Naive thymus-derived CD4-positive, alpha-beta T cell (primary cell): ENCODE data around the gene OSBP2. TPM values are rescaled to one million over a fixed set of nuclear protein-coding genes. Genes with fewer than 3 reads are reported as not detected.

ENCODE experiments used
- ATAC-seq: fragments of 150-1000 bp; cut with Tn5 transposase; 2 replicates; pipeline ENCODE4 v1.10.0; 2021; ENCODE audit warnings: mild to moderate bottlenecking, moderate library complexity
- CTCF ChIA-PET: fragments of 350-600 bp; sonication (Branson Sonifier 250); formaldehyde crosslinking; loops from one replicate; lab custom pipeline; 2021; ENCODE audit warnings: antibody characterized with exemption; lab: Charles Lee
- POLR2A ChIA-PET: fragments of 350-600 bp; sonication (Branson Sonifier 250); formaldehyde crosslinking; loops from one replicate; lab custom pipeline; 2021; ENCODE audit warnings: antibody characterized with exemption, inconsistent platforms; lab: Charles Lee
- DNase-seq, 9 donors: peaks; one replicate each; pipeline versions ENCODE4 v3.0.0 to v3.0.0-alpha.2; 2020 to 2022; ENCODE audit warnings: mixed read lengths in 1 of 9
- H3K27ac ChIP-seq: one replicate; pipeline ENCODE4 v1.7.0; 2013; ENCODE audit warnings: mild to moderate bottlenecking, low read depth, low read length, moderate library complexity
- H3K27me3 ChIP-seq, 2 donors: one replicate each; pipeline ENCODE4 v1.7.0; 2013; ENCODE audit warnings: low read length in 2 of 2, mild to moderate bottlenecking in 2 of 2, moderate library complexity in 2 of 2; ENCODE audit not compliant: control insufficient read depth in 2 of 2, insufficient read depth in 2 of 2
- H3K36me3 ChIP-seq, 3 experiments: 1 replicate in 2 of 3; 2 replicates in 1 of 3; pipeline ENCODE4 v1.7.0; 2013; ENCODE audit warnings: low read length in 3 of 3, mild to moderate bottlenecking in 3 of 3, moderate library complexity in 1 of 3; ENCODE audit not compliant: insufficient read depth in 3 of 3, control insufficient read depth in 2 of 3
- H3K4me1 ChIP-seq, 2 donors: one replicate each; pipeline ENCODE4 v1.7.0; 2013; ENCODE audit warnings: low read length in 2 of 2, mild to moderate bottlenecking in 2 of 2, moderate library complexity in 1 of 2; ENCODE audit not compliant: control insufficient read depth in 2 of 2, insufficient read depth in 2 of 2
- H3K4me3 ChIP-seq: 2 replicates; pipeline ENCODE4 v1.7.0; 2013; ENCODE audit warnings: mild to moderate bottlenecking, low read length
- H3K9me3 ChIP-seq, 3 experiments: 1 replicate in 2 of 3; 2 replicates in 1 of 3; pipeline ENCODE4 v1.7.0; 2013; ENCODE audit warnings: low read length in 3 of 3; ENCODE audit not compliant: control insufficient read depth in 2 of 3
- H3K27ac Mint-ChIP-seq, 9 donors: one replicate each; pipeline ENCODE4 v1.8.0; 2020 to 2022; ENCODE audit warnings: mixed read lengths in 9 of 9, mild to moderate bottlenecking in 8 of 9, moderate library complexity in 5 of 9, inconsistent platforms in 2 of 9
- H3K27me3 Mint-ChIP-seq, 5 donors: one replicate each; pipeline ENCODE4 v1.8.0; 2021 to 2022; ENCODE audit warnings: mixed read lengths in 5 of 5, mild to moderate bottlenecking in 1 of 5
- H3K36me3 Mint-ChIP-seq, 5 donors: one replicate each; pipeline ENCODE4 v1.8.0; 2020 to 2022; ENCODE audit warnings: mixed read lengths in 5 of 5, mild to moderate bottlenecking in 3 of 5, inconsistent platforms in 1 of 5
- H3K4me1 Mint-ChIP-seq, 7 donors: one replicate each; pipeline ENCODE4 v1.8.0; 2020 to 2022; ENCODE audit warnings: mixed read lengths in 7 of 7, mild to moderate bottlenecking in 3 of 7, inconsistent platforms in 1 of 7
- H3K4me3 Mint-ChIP-seq, 10 donors: one replicate each; pipeline ENCODE4 v1.8.0; 2020 to 2022; ENCODE audit warnings: mild to moderate bottlenecking in 10 of 10, mixed read lengths in 10 of 10, moderate library complexity in 6 of 10, inconsistent platforms in 2 of 10
- H3K9me3 Mint-ChIP-seq, 11 donors: one replicate each; pipeline ENCODE4 v1.8.0; 2020 to 2022; ENCODE audit warnings: mixed read lengths in 11 of 11, mild to moderate bottlenecking in 4 of 11, inconsistent platforms in 1 of 11, moderate library complexity in 1 of 11
- intact Hi-C, 2 donors: fragments of 100-400 bp; cut with micrococcal nuclease; formaldehyde crosslinking; loops; one replicate each; pipeline ENCODE4 v1.15.1; 2023
- polyA plus RNA-seq, 2 donors: library from polyadenylated mRNA; unstranded; fragments of 300-500 nt; fragmentation: Illumina TruSeq; gene quantifications; one replicate each; pipeline ENCODE4 v1.2.3, GENCODE V29; 2021
- total RNA-seq, 6 experiments: library from RNA in 5 of 6; stranded (reverse) in 5 of 6; gene quantifications; 1 replicate in 5 of 6; 2 replicates in 1 of 6; pipeline ENCODE4 v1.2.3 and lab custom pipeline; 2021 to 2026

Gene OSBP2
- total and polyA plus RNA-seq, 7 experiments from 2014 or later, result 0.37 to 2.7 (median 1.8) TPM

GRCh38 chr22:30806391-30806861 lies 111.8 kb downstream of the OSBP2 start:
- ChIA-PET POLR2A (no interaction called here), CTCF (no interaction called here)
- DNase-seq, result no peak
- H3K27ac Mint-ChIP-seq, result no peak overlapping the region
- ATAC-seq, result no peak
- H3K4me3 Mint-ChIP-seq, result no peak overlapping the region
- H3K27me3 ChIP-seq, result peaks cover 0 to 13% of the 10 kb centered on the region in 2 donors
- no peaks in the 10 kb centered on the region for H3K36me3 Mint-ChIP-seq
- H3K4me1 ChIP-seq, result no peaks in the 10 kb centered on the region
- peaks cover 0 to 3% (median 0%) of the 10 kb centered on the region in 11 donors for H3K9me3 Mint-ChIP-seq
- H3K27me3 Mint-ChIP-seq, result peaks cover 7 to 26% (median 21%) of the 10 kb centered on the region in 5 donors
- H3K9me3 ChIP-seq, result no peaks in the 10 kb centered on the region
- peaks cover 0 to 11% (median 6%) of the 10 kb centered on the region in 7 donors for H3K4me1 Mint-ChIP-seq
- no peak overlapping the region for H3K4me3 ChIP-seq
- intact Hi-C loops, result no loop called here
- no peak overlapping the region for H3K27ac ChIP-seq
- H3K36me3 ChIP-seq, result no peaks in the 10 kb centered on the region

DNA sequence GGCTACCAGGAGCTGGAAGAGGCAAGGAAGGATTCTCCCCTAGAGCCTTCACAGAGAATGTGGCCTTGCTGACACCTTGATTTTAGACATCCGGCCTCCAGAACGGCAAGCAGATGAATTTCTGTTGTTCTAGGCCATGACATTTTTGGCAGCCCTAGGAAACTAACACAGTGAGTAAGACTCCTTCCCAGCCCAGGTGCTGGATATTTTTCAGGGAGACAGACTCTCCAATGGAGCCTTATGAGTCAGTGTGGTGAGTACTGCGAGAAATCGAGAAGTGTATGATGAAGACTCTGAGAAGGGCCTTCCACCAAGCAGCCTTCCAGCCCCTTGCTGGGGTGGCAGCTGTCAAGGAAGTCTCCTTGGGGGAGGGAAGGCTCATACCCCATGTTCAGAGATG lies 114.4 kb downstream of the OSBP2 start:
- no peak for DNase-seq
- Histone ChIP-seq H3K27ac (no peak overlapping the region), H3K4me3 (no peak overlapping the region), H3K4me1 (no peaks in the 10 kb centered on the region), H3K36me3 (no peaks in the 10 kb centered on the region), H3K27me3 (no peaks in the 10 kb centered on the region), H3K9me3 (no peaks in the 10 kb centered on the region)
- Mint-ChIP-seq H3K36me3 (peaks cover 0 to 6% (median 0%) of the 10 kb centered on the region in 5 donors), H3K27ac (no peak overlapping the region), H3K9me3 (peaks cover 0 to 3% (median 0%) of the 10 kb centered on the region in 11 donors), H3K4me1 (peaks cover 0 to 5% (median 0%) of the 10 kb centered on the region in 7 donors), H3K27me3 (peaks cover 0 to 14% (median 6%) of the 10 kb centered on the region in 5 donors), H3K4me3 (no peak overlapping the region)
- ATAC-seq, result no peak
- intact Hi-C loops, result no loop called here
- CTCF ChIA-PET, result no interaction called here
- POLR2A ChIA-PET, result no interaction called here

DNA sequence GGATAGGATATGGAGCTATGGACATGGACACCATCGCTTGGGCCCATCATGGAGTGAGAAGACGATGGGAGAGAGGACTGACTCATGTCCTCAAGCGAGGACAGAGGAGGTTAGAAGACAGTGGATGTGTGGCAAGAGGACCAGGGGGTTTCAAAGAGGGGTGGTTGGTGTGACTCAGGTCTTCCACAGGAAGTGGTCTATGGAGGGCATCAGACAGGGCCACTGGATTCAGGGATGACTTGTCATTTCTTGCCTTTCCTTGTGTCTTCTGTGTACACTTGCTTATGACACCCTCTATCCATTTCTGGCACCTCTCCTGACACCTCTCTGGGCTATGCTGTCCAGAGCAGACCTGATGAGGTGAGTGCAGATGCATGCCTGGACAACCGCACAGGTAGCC lies 115.4 kb downstream of the OSBP2 start:
- intact Hi-C loops, result no loop called here
- H3K4me1 ChIP-seq, result no peaks in the 10 kb centered on the region

DNA sequence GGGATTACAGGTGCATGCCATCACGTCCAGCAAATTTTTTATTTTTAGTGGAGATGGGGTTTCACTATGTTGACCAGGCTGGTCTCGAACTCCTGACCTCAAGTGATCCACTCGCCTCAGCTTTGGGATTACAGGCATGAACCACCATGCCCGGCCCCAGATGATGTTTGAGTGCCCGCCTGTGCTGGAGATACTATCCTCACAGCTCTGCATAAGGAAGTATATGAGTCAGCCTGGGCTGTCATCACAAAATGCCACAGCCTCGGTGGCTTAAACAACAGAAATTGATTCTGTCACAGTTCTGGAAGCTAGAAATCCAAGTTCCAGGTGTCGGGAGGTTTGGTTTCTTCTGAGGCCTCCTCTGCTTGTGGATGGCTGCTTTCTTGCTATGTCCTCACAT lies 119.3 kb downstream of the OSBP2 start:
- no peak overlapping the region for H3K27ac ChIP-seq
- CTCF ChIA-PET, result no interaction called here
- ATAC-seq, result no peak
- no peaks in the 10 kb centered on the region for H3K36me3 ChIP-seq
- Mint-ChIP-seq H3K36me3 (peaks cover 0 to 6% (median 4%) of the 10 kb centered on the region in 5 donors), H3K27me3 (peaks cover 5 to 20% (median 13%) of the 10 kb centered on the region in 5 donors), H3K9me3 (peaks cover 0 to 5% (median 0%) of the 10 kb centered on the region in 11 donors), H3K27ac (no peak overlapping the region), H3K4me3 (no peak overlapping the region), H3K4me1 (no peaks in the 10 kb centered on the region)
- intact Hi-C loops, result no loop called here
- POLR2A ChIA-PET, result no interaction called here
- H3K9me3 ChIP-seq, result no peaks in the 10 kb centered on the region
- no peak overlapping the region for H3K4me3 ChIP-seq
- H3K27me3 ChIP-seq, result no peaks in the 10 kb centered on the region
- DNase-seq, result no peak
- H3K4me1 ChIP-seq, result no peaks in the 10 kb centered on the region

More for the DNA sequence above, 115.4 kb downstream of the OSBP2 start:
- Histone ChIP-seq H3K4me3 (no peak overlapping the region), H3K27me3 (no peaks in the 10 kb centered on the region), H3K9me3 (no peaks in the 10 kb centered on the region), H3K36me3 (no peaks in the 10 kb centered on the region), H3K27ac (no peak overlapping the region)
- DNase-seq, result no peak
- H3K4me3 Mint-ChIP-seq, result no peak overlapping the region
- POLR2A ChIA-PET, result no interaction called here
- peaks cover 0 to 6% (median 0%) of the 10 kb centered on the region in 5 donors for H3K36me3 Mint-ChIP-seq
- H3K27ac Mint-ChIP-seq, result peak overlapping the region in 1 of 9 donors; percentile 26
- peaks cover 0 to 6% (median 0%) of the 10 kb centered on the region in 5 donors for H3K27me3 Mint-ChIP-seq
- no peaks in the 10 kb centered on the region for H3K9me3 Mint-ChIP-seq
- H3K4me1 Mint-ChIP-seq, result peaks cover 0 to 5% (median 0%) of the 10 kb centered on the region in 7 donors
- ATAC-seq, result no peak
- CTCF ChIA-PET, result no interaction called here

DNA sequence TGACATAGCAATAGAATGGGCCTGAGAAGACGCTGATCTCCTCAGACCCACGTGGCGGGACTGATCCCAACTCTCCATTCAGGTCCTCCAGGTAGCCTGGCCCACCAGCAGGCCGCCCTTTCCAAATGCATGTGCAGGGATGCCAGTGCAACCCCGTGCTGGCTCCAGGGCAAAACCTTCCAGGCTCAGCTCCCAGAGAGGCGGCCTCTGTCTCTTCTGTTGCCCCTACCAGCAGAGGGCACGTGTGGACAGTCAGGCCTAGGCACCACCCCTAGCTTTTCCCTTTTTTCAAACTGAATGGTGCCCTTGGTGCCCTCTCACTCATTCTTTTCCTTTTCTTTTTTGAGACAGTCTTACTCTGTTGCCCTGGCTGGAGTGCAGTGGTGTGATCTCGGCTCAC lies 121.7 kb downstream of the OSBP2 start:
- no peaks in the 10 kb centered on the region for H3K36me3 ChIP-seq
- peaks cover 0 to 6% of the 10 kb centered on the region in 2 donors for H3K27me3 ChIP-seq
- DNase-seq, result no peak
- no peaks in the 10 kb centered on the region for H3K9me3 ChIP-seq
- intact Hi-C loops, result no loop called here
- H3K4me1 ChIP-seq, result no peaks in the 10 kb centered on the region
- Mint-ChIP-seq H3K9me3 (peaks cover 0 to 5% (median 0%) of the 10 kb centered on the region in 11 donors), H3K4me3 (no peak overlapping the region), H3K27me3 (peaks cover 16 to 42% (median 21%) of the 10 kb centered on the region in 5 donors), H3K4me1 (peaks cover 0 to 5% (median 0%) of the 10 kb centered on the region in 7 donors), H3K27ac (no peak overlapping the region), H3K36me3 (peaks cover 0 to 6% (median 4%) of the 10 kb centered on the region in 5 donors)
- ChIA-PET POLR2A (no interaction called here), CTCF (no interaction called here)
- H3K27ac ChIP-seq, result no peak overlapping the region
- H3K4me3 ChIP-seq, result no peak overlapping the region
- no peak for ATAC-seq

GRCh38 chr22:30821381-30821780 lies 126.7 kb downstream of the OSBP2 start:
- H3K27me3 ChIP-seq, result peaks cover 0 to 12% of the 10 kb centered on the region in 2 donors
- H3K36me3 ChIP-seq, result no peaks in the 10 kb centered on the region
- Mint-ChIP-seq H3K36me3 (peaks cover 0 to 4% (median 0%) of the 10 kb centered on the region in 5 donors), H3K4me1 (peaks cover 0 to 12% (median 5%) of the 10 kb centered on the region in 7 donors), H3K27me3 (peaks cover 43 to 62% (median 52%) of the 10 kb centered on the region in 5 donors), H3K9me3 (peaks cover 0 to 3% (median 0%) of the 10 kb centered on the region in 11 donors), H3K4me3 (peak overlapping the region in 6 of 10 donors; percentile 22 to 76 (median 36)), H3K27ac (no peak overlapping the region)
- H3K27ac ChIP-seq, result no peak overlapping the region
- CTCF ChIA-PET, result no interaction called here
- POLR2A ChIA-PET, result no interaction called here
- H3K4me1 ChIP-seq, result peaks cover 0 to 3% of the 10 kb centered on the region in 2 donors
- intact Hi-C loops, result no loop called here
- DNase-seq (no peak), ATAC-seq (no peak)
- H3K4me3 ChIP-seq, result no peak overlapping the region
- H3K9me3 ChIP-seq, result no peaks in the 10 kb centered on the region

GRCh38 chr22:30821863-30822215 lies 127.2 kb downstream of the OSBP2 start:
- H3K4me1 Mint-ChIP-seq, result peaks cover 2 to 12% (median 5%) of the 10 kb centered on the region in 7 donors
- peaks cover 0 to 4% (median 0%) of the 10 kb centered on the region in 5 donors for H3K36me3 Mint-ChIP-seq
- H3K9me3 Mint-ChIP-seq, result peaks cover 0 to 3% (median 0%) of the 10 kb centered on the region in 11 donors
- no peak for DNase-seq
- ChIA-PET CTCF (no interaction called here), POLR2A (no interaction called here)
- Histone ChIP-seq H3K36me3 (no peaks in the 10 kb centered on the region), H3K4me1 (peaks cover 0 to 3% of the 10 kb centered on the region in 2 donors), H3K9me3 (no peaks in the 10 kb centered on the region), H3K27ac (no peak overlapping the region), H3K4me3 (no peak overlapping the region), H3K27me3 (peaks cover 0 to 12% of the 10 kb centered on the region in 2 donors)
- no peak overlapping the region for H3K27ac Mint-ChIP-seq
- ATAC-seq, result no peak
- H3K4me3 Mint-ChIP-seq, result peak overlapping the region in 8 of 10 donors; percentile 29 to 76 (median 62)
- intact Hi-C loops, result no loop called here
- peaks cover 43 to 61% (median 52%) of the 10 kb centered on the region in 5 donors for H3K27me3 Mint-ChIP-seq
